Germinal center (tissue), 1 donor: Measurements from ENCODE around the gene RGS14.
"Not testable (repeated sequence)": the region's sequence is repeated elsewhere in the genome, so short reads cannot be mapped to it uniquely, and the experiment has no call there.

Experiments used
- DNase-seq: peaks from one replicate; pipeline ENCODE4 v3.0.0; 2012; ENCODE audit warnings: mixed read lengths, low spot score

Gene RGS14

GRCh38 chr5:177327539-177328522, 29.9 kb upstream of the RGS14 start:
- DNase-seq, result no peak

- DNase-seq, result no peak
Measured at GRCh38 chr5:177328545-177329231, 29.0 kb upstream of the RGS14 start.

GRCh38 chr5:177329883-177330282, 27.8 kb upstream of the RGS14 start:
- DNase-seq, result no peak

GRCh38 chr5:177330991-177331842, 26.5 kb upstream of the RGS14 start:
- DNase-seq, result no peak

GRCh38 chr5:177332031-177332895, 25.5 kb upstream of the RGS14 start:
- no peak for DNase-seq

GRCh38 chr5:177332896-177333260, 24.8 kb upstream of the RGS14 start:
- DNase-seq, result no peak

- DNase-seq, result no peak
Measured at GRCh38 chr5:177333420-177334154, 24.1 kb upstream of the RGS14 start.

GRCh38 chr5:177334155-177334551, 23.6 kb upstream of the RGS14 start:
- DNase-seq, result no peak

- no peak for DNase-seq
Measured at GRCh38 chr5:177334781-177335700, 22.7 kb upstream of the RGS14 start.

- DNase-seq, result no peak
Measured at GRCh38 chr5:177335701-177336065, 22.0 kb upstream of the RGS14 start.

- no peak for DNase-seq
Measured at GRCh38 chr5:177336112-177336511, 21.6 kb upstream of the RGS14 start.

- no peak for DNase-seq
Measured at GRCh38 chr5:177336603-177337494, 20.9 kb upstream of the RGS14 start.

GRCh38 chr5:177338251-177339106, 19.2 kb upstream of the RGS14 start:
- no peak for DNase-seq

- DNase-seq, result no peak
Measured at GRCh38 chr5:177339107-177339638, 18.6 kb upstream of the RGS14 start.

- not testable (repeated sequence) for DNase-seq
Measured at GRCh38 chr5:177343000-177343399, 14.7 kb upstream of the RGS14 start.

- DNase-seq, result no peak
Measured at GRCh38 chr5:177343777-177344176, 13.9 kb upstream of the RGS14 start.

- DNase-seq, result no peak
Measured at GRCh38 chr5:177344891-177345290, 12.8 kb upstream of the RGS14 start.
